Stimulated activated CD8-positive, alpha-beta memory T cell treated with anti-CD3 and anti-CD28 coated beads, Interleukin-12 subunit alpha, Interleukin-12 subunit beta, amount 100 ng/mL, for 1 hour (primary cell): ENCODE data around the gene TMEM101.
"Not testable (repeated sequence)": the region's sequence is repeated elsewhere in the genome, so short reads cannot be mapped to it uniquely, and the experiment has no call there.

Experiments used
- DNase-seq: peaks from one replicate; pipeline ENCODE4 v3.0.0-alpha.2; 2020; ENCODE audit warnings: low read depth

Gene TMEM101

DNA sequence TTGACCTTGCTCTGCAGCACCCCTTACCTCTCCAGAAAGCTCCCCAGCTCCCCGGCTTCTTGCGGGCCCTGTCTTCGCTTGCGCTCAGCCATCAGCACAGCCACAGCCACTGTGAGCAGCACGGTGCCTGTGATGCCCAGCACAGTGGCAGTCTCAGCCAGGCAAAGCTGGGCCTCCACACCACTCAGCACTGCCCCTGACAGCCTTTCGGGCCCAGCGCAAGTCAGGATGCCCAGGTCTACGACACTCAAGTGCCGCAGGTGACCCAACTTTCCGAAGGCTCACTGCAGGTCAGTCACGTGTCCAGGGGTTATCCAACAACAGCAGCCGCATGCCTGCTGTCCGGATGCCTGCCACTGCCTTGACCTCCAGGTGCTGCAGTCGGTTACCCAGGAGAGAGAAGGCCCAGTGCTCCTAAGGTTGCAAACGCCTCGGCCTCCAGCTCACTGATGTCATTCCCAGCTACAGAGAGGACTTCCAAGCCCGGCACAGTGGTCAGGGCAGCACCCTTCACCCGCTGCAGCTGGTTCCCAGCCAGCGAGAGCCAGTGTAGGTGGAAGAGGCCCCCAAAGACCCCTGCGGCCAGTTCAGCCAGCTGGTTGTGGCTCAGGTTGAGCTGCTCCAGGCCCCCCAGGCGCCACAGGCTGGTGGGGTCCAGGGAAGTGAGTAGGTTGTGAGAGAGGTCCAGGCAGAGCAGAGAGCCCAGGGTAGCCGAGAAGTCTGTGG lies 8.9 kb upstream of the TMEM101 start:
- DNase-seq, result no peak

DNA sequence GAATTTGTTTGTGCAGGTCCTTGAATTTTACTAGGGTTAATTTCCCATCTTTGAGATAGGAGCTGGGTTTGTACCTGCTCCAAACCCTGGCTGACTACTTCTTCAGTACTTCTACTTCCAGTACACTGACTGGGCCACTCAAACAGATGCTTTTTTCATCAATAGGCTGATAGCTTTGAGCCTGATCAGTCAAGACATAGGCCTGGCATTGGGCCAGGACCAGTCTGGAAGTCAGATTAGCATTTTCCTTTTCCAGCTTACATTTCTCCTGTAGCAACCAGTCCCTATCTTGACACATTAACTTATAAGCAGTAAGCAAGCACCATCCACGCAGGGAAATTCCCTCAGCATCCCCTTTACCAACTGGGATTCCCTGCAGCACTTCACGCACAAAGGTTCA lies 7.5 kb upstream of the TMEM101 start:
- DNase-seq, result no peak

DNA sequence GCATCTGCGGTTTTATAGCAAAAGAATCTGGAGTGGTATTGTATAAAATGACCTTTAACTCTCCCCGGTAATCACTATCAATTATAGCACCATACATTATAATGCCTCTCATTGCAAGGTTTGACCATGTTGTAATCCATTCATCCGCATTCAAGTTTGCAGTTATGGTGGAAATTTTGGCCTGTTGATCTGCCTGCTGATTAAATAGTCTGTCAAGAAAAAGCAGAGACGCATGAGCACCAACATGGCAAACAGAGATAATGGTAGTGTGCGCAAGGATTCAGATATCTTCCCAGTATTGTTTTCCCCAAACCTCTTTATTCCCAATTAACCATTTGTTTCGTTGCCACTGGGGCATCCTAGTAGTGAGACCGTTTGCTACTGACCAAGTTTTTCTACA lies 6.5 kb upstream of the TMEM101 start:
- DNase-seq, result not testable (repeated sequence)

DNA sequence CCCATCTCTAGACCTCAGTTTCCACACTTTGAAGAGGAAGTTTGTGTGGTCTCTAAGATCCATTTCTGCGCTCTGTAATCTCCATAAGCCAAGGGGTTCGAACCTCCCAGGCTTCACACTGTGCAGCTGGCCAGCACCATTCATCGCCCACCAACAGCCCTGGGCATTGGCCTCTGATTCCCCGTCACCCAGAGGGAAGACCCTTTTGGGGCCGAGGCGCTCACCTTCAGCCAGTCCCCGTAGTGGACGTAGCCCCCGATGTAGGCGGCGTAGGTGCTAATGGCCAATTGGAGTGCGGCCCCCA lies 678 bp downstream of the TMEM101 start:
- no peak for DNase-seq

DNA sequence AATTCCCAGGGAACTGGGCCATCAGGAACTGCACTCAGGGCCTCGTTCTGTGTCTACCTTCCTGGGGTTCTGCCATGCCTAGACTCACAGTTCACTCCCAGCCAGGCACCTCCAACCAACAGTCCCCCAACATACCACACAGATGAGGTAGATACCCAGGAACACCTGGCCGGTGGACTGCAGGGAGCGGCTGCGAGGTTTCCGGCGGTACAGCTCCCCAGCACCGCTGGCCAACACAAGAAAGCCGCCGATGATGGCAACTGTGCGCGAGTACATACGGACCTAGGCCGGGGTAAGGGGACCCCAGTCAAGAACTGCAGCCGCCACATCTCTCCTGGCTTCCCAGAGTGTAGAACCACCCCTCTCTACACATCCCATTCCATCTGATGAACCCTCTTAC lies 1.9 kb downstream of the TMEM101 start:
- no peak for DNase-seq

DNA sequence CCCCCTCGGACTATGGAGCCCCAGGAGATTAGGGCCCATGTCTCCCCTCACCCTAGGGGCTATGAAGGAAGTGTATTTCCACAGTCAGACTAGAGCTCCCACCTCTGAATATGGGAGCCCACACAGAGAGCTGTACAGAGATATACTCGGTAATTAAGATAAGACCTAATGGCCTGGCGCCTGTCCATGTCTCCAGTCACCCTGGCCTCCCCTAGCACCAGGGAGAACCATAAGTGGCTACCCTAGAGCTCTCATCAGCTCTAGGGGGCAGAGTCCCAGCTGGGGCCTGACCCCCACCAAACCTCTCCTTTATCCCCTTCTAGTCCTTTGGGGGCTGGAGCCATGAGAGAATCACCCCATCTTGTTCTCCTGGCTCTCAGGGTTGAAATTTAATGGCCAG lies 2.4 kb downstream of the TMEM101 start:
- DNase-seq, result no peak

DNA sequence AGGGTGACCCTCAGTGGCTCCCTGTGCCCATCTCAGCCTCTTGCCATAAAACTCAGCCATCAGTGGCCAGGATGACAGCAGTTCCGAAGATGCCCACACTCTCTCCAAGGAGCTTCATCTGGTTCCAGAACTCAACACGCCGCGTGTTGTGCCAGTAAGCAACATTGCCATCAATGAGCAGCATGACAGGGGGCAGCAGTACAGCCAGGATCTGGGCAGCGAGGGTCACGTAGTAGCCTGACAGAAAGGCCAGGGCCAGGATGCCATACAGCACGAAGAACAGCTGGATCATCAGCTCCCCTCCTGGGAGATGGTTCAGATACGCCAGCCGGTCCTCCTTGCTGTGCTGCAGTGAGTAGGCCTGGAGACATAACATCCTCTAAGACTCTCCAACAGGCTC lies 2.9 kb downstream of the TMEM101 start:
- DNase-seq, result no peak

DNA sequence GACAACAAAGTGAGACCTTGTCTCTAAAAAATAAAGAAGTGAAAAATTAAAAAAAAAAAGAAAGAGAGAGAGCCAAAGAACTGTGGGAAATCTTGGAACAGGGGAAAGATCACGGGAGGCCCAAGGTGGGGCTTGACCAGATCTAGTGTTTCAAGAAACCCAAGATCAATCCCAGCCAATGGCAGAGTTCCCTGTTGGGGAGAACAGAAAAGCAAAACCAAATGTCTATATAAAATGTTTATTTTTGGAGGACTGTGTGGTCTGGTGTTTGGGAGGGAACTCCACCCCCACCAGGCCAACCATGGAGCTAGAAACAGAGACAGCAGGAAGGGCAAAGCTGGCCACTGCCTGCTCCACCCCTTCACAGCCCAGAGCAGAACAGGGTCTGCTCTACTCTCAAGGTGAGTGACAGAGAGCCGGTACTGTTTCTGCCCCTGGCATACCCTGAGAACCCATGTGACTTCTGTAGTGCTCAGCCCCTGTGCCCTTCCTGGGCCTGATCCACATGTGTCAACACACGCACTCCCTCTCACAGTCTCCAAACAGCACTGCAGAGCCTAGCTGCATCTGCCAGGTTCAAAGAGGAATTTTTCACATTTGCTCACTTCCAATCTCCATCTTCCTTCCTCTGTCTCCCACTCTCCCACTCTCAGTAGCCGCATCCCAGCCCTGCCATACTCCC lies 3.7 kb downstream of the TMEM101 start:
- DNase-seq, result no peak

DNA sequence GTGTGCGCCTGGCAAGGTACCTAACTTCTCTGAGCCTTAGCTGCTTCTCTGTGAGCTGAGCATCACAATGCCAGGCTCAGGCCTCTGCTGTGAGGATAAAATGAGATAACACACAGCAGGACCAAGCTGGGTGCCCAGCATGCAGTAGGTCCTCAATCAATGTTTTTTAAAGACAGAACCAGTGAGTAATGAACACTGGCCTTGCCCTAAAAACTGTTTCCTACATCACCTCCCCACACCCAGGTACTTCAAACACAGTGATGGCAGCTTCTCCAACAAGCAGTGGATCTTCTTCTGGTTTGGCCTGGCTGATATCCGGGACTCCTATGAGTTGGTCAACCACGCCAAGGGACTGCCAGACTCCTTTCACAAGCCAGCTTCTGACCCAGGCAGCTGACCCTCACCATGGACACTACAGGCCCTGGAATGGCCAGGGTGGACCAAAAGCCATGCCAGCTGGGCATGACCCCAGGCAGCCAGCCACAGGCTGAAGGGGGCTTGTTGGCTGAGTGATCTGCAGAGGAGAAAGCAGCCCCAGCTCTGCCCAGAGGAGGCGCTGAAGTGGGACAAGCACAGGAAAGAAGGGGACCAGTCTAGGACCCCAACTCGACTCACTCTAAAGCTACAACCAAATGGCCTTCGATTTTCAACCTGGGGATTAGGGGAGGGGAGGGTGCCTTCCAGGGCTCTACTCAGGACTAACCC lies 6.4 kb downstream of the TMEM101 start:
- no peak for DNase-seq

DNA sequence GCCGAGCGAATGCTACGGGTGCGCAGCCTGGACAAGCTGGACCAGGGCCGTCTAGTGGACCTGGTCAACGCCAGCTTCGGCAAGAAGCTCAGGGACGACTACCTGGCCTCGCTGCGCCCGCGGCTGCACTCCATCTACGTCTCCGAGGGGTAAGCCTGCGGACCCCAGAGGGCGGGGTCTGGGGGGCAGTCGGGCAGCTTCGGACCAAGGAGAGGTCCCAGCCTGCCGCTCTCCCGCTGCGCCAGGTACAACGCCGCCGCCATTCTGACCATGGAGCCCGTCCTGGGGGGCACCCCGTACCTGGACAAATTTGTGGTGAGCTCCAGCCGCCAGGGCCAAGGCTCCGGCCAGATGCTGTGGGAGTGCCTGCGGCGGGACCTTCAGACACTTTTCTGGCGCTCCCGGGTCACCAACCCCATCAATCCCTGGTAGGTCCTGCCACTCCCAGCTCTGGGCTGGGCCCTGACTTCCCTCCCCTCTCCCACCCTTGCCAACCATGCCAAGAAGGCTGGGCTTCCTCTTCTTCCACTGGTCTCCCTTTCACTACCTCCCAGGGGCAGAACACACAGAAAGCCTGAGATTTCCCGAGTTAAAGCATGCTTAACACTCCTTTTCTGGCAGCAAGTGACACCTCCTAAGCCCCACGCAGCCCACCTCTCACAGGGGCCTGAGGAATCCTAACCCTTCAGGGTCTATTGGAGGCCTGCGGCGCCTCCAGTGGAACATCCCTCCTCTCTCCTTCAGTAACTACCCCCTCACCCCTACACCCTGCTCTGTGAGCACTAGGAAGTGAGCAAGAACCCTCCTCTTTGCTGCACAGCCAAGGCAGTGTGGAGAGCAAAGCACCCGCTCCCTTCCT lies 7.2 kb downstream of the TMEM101 start:
- no peak for DNase-seq

DNA sequence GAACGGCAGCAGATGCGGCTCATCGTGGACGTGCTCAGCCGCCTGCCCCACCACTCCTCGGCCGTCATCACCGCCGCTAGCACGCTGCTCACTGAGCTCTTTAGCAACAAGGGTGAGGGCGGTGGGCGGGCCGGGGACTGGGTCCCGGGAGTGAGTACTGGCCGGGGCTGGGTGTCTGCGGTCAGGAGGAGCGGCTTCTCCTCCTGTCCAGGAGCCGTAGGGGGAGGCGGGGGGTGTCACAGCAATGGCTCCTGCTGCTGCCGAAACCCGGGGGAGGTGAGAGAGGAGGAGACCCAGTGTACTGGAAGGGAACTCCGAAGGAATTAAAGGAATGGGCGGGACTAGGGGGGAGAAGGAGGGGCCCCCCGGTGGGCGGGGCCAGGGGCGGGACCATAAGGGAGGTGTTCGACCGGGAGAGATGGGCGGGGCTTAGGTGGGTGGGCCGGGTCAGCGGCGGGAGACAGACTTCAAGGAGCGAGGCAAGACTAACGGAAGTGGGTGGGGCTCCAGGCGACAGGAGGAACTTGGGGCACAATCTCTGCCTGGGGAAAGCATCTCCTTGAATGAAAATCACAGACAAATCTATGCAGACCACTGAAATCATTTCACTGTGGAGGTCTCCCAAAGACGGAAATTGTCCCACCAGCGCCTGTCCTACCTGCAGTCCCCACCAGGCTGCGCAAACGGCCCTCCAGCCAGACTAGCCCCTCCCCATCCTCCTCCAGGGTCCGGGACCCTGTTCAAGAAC lies 8.0 kb downstream of the TMEM101 start:
- peak; percentile 96 for DNase-seq

DNA sequence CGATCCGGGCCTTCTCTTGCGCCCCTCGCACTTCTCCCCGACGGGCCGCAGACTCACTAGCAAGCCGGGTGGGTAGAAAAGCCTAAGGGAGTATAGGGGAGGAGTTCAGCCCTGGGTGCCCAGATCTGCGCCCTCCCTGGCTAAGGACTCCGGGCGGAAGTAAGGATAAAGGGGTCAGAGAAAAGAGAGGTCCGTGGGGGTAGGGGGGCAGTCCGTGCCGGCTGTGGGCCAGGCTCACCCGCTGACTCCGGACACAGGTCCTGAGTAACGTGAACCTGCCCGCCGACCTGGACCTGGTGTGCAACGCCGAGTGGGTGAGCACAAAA lies 8.5 kb downstream of the TMEM101 start:
- no peak for DNase-seq

DNA sequence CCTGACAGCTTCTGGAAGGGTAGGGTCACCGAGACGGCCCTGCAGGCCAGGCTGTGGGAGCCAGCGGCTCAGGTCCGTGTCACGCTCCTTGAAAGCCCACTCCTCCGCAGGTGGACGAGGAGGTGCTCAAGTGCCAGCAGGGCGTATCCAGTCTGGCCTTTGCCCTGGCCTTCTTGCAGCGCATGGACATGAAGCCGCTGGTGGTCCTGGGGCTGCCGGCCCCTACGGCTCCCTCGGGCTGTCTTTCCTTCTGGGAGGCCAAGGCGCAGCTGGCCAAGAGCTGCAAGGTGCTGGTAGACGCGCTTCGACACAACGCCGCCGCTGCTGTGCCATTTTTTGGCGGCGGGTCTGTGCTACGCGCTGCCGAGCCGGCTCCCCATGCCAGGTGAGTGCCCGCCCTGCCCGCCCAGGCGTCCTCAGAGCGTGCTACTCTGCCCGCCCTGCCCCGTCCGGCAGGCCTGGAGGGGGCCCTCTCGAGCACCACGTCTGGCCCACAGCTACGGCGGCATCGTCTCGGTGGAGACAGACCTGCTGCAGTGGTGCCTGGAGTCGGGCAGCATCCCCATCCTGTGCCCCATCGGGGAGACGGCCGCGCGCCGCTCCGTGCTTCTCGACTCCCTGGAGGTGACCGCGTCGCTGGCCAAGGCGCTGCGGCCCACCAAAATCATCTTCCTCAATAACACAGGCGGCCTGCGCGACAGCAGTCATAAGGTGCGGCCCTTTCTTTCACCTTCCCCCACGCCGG lies 9.1 kb downstream of the TMEM101 start:
- DNase-seq, result no peak

DNA sequence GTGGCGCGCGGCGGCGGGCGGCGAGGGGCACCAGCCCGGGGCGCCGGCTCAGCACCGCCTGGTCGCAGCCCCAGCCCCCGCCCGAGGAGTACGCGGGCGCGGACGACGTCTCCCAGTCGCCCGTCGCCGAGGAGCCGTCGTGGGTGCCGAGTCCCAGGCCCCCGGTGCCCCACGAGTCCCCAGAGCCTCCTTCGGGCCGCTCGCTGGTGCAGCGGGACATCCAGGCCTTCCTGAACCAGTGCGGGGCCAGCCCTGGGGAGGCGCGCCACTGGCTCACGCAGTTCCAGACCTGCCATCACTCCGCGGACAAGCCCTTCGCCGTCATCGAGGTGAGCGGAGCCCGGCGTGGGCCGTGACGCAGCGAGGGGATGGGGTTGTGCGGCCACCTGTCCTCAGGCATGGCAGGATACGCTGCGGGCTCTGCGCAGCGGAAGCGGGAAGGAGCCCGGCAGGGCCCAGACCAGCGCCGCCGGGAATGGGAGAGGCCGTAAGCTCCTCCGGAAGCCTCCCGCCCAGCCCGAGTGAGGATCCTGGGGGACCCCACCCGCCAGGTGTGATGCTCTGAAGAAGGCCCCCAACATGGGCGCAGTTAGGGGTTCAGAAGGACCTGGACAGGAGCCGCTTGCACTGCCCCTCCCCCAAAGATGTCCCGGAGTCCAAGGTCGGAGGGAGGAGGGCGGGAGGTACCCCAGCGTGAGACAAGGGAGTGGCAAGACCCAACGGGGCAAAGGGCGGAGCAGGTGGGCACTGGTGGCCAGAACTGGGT lies 9.8 kb downstream of the TMEM101 start:
- no peak for DNase-seq

DNA sequence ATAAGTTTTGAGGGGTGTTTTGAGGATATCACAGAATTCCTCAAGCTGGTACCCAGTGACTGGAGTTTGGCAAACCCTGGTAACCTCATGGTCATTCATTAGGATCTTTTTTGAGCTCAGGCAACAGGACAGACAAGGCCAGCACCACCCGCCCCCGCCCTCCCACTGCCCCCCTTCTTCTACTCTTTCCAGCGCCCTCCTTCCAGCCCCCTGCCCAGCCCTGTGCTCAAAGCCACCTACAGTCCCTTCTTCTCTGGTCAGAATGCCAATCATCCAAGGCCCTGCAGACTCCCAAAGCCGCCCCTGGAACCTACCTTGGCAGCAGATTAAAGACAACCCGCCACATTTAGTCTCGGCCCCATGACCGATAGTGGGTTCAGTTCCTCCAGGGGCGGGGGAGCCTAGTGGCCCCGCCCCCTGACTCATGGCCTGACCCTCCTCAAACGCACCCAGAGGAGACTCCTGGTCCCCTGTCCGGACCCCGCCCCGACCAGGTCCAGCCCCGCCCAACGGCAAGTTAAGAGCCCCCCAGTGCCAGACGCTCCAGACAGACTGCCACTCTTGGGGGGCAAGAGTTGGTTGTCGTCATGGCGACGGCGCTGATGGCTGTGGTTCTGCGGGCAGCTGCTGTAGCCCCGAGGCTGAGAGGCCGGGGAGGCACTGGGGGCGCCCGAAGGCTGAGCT lies 10.5 kb downstream of the TMEM101 start, which contains the start of gene NAGS:
TSS of gene NAGS (plus strand) at position 546 of the 684 bp plus-strand sequence. CDS start at position 588, 42 bp downstream.
- no peak for DNase-seq

DNA sequence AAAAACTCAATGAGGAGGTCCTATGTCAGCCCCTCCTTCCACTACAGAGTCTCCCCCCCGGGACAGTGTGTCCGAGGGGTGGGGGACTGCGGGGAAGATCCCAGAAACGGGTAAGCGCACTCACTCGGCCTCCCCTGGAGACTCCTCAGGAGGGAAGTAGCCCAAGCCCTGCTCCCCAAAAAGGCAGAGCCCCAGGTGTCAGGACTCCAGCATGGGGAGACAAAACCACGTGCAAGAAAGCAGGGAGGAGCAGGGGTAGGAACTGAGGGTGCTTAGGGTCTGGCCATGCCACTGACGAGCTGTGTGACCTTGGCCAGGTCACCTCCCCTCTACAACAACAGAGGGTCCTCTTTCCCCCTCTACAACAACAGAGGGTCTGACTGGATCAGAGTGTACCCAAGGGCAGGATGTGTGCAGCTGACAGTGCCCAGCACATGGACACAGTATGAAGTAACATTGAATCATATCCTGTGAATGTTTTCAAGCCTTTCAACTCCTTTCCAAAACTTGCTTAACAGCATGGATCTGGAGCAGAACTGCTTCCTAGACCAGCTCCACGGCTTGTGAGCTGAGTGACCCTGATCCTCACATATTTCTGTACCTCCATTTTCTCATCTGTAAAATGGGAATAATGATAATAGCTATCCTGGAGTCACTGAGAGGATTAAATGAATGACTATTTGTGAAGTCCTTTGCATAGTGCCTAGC lies 12.5 kb downstream of the TMEM101 start:
- no peak for DNase-seq

DNA sequence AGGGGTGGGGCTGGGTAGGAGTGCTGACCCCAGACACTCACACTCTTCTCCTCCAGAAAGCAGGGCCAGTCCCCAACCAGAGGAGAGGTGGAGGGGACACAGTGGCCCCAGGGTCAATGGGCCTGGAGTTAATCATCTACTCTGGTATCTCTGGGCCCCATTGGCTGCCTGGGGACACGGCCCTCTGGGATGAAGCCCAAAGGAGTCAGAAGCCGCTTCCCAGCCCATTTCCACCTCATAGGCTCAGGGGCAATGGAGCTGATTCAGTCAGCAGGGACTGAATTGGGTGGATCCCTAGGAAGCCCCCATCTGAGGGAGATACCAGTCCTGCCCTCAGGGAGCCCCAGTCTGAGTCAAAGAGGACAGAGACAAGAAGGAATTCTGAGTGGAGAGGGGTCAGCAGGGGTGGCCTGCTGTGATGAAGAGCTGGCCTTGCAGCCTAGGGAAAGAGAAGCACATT lies 13.3 kb downstream of the TMEM101 start:
- no peak for DNase-seq

DNA sequence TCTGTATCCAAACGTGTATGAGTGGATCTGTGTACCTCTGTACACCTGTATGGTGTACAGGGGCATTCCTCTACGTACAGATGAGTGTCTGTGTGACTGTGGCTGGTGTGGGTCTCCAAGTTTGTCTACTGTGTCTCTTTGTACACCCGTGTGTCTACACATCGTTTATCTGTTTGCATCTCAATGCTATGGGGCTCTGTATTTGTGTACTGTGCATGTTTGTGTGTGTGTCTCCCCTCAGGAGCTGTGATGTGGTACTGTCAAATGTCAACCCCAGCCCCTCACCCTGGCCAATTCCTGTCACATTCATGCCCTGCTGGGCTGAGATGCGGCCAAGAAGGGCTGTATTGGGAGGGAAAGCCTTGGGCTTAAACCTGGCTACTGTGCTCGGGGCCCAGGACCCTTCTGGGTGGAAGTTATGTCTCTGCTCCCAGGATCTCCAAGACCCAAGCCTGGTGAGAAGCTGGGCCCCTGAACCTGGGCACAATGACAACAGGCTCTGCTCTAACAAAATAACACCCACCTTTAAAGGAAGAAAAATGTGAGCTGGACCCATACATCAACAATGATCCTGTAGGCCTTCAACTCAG lies 13.8 kb downstream of the TMEM101 start:
- no peak for DNase-seq
